Hindlimb muscle (tissue), 1 donor: ENCODE data around the gene R3HDM2. TPM values are rescaled to one million over a fixed set of nuclear protein-coding genes. Genes with fewer than 3 reads are reported as not detected.

ENCODE experiments used
- DNase-seq: peaks from one replicate; pipeline ENCODE4 v3.0.0-alpha.2; 2013
- polyA plus RNA-seq: library from polyadenylated mRNA; unstranded; fragments of 120-200 nt; gene quantifications from one replicate; pipeline ENCODE4 v1.2.1, GENCODE V29; 2013; ENCODE audit not compliant: insufficient read length

Gene R3HDM2
- polyA plus RNA-seq, 1 donor: 49.4 TPM

DNA sequence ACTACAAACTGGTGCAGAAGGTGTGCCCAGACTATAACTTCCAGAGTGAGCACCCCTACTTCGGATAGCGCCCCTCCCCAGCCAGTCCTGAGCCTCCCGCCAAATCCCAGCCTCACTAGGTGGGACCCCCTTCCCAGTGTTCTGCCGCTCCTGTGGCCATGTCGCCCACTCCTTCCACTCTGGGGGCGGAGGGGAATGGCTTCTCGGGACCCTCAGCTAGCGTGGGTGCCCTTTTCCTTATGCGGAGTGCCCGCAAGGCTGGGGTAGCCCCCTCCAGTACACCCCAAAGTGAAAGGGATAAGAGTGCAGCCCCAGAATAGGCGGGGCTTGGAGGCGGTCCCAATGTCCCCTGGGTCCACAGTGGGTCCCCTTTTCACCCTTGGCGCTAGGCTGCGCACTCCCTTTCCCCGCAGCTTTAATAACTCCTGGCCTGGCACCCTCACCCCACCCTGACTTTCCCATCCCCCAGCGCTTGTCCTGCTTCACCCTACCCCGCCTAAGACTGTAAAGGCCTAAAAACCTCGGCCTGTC is 205.1 kb downstream of the R3HDM2 start:
- DNase-seq: no peak

- DNase-seq: no peak
These were observed 205.7 kb downstream of the R3HDM2 start for GRCh38 chr12:57224973-57225679.

DNA sequence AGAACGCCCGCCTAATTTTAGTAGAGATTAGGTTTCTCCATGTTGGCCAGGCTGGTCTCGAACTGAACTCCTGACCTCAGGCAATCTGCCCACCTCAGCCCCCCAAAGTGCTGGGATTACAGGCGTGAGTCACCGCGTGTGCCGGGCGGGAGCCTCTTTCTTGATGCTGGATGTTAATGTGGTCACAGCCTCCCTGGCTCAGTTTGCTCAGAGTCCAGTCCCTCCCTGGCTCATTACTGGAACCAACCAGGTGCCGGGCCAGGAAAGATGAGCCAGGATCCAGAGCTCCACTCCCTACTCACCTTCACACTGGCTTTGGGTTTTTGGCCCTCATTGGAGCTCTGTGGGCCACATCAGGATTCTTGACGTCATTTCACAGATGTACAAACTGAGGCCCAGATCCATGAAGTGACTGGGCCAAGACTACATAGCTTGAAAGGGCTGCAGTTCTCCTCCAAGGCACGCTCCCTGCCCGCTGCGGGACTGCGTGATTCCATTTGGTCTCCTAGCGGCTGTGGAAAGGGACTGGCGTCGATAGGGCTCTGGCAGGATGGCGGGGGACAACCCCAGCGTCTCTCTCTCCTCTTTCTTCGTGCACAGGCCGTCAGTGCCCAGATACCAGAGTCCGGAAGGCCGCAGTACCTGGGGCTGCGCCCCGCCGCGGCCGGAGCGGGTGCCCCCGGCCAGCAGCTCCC is 206.4 kb downstream of the R3HDM2 start:
- no peak for DNase-seq

DNA sequence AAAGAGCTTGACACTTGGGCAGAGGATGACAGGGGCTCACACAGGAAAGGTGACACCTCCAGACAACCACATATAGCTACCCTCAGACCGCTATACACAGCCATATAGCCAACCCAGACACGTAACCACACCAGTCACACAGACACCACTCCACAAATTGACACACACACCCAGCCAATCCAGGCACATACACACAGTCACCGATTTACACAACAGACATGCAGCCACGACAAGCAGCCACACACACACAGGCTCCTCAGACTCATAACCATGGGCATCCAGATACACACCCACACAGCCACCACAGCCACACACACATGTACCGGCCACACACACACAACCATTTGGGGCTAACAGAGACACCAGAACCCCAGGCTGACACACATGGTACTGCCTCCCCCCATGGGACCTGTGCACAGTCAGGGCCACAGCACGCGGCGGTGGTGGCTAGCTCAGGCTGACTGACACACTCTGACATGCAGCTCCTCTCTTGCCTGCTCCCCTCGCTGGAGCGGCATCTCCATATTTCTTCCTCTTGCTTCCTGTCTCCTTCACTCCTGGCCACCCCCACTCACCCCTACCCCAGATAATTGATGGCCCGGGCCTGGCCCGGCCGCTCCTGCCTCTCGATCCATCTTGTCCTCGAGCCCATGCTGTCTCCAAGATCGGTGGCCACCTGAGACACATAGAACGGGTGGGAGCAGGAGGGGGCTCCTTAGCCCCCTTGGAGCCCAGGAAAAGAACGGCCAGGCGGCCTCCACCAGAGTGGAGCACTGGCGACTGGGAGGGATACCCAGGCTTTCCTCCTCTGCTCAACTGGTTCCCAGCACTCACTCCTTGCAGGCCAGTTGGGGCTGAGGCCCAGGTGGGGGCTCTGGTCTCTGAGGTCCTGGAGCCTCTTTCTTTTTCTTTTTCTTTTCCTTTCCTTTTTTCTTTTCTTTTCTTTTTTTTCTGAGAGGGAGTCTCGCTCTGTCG is 207.4 kb downstream of the R3HDM2 start:
- DNase-seq: no peak

DNA sequence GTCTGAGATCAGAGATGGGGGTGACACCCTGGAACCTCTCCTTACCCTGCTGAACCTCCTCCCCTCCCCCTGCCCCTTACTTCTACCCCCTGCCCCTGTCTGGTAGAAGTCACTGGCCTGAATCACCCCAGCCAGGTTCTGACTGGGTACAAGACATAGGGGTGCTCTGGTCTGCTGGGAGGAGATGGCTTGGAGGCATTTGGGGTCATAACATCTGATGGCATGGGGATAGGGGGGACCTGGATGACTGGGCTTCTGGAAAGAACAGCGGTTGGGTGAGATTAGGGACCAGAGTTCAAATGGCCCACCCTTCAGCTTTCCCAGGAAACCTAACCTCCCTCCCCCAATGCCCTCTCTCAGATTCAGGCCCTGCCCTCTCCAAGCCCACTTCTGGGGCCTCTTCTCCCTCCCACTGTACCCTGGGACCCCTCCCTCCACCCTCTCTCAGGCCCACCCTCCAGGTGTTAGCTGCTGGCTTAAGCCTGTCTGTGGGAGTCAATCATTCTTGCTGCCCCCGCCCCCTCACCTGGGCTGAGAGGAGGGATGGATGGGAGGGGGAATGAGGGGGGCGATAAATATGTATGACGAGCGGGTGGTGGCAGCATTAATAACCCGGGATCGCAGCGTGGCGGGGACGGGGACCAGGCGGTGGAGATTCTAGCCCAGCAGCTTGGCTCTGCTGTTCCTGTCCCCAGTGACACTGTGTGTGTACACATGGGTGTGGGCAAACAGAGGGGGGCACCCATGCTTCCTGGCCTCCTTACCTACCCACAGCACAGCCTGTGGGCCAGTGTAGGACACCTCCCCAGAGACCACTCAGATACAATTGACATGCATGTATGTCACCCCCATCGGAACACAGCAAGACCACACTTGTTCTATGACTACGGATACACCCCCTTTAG is 208.3 kb downstream of the R3HDM2 start:
- DNase-seq: no peak

- no peak for DNase-seq
These were observed 209.5 kb downstream of the R3HDM2 start for GRCh38 chr12:57221169-57221917.

GRCh38 chr12:57220770-57221168 is 210.1 kb downstream of the R3HDM2 start:
- DNase-seq: no peak

GRCh38 chr12:57219993-57220754 is 210.7 kb downstream of the R3HDM2 start:
- no peak for DNase-seq

- no peak for DNase-seq
These were observed 211.4 kb downstream of the R3HDM2 start for GRCh38 chr12:57219205-57219992.

DNA sequence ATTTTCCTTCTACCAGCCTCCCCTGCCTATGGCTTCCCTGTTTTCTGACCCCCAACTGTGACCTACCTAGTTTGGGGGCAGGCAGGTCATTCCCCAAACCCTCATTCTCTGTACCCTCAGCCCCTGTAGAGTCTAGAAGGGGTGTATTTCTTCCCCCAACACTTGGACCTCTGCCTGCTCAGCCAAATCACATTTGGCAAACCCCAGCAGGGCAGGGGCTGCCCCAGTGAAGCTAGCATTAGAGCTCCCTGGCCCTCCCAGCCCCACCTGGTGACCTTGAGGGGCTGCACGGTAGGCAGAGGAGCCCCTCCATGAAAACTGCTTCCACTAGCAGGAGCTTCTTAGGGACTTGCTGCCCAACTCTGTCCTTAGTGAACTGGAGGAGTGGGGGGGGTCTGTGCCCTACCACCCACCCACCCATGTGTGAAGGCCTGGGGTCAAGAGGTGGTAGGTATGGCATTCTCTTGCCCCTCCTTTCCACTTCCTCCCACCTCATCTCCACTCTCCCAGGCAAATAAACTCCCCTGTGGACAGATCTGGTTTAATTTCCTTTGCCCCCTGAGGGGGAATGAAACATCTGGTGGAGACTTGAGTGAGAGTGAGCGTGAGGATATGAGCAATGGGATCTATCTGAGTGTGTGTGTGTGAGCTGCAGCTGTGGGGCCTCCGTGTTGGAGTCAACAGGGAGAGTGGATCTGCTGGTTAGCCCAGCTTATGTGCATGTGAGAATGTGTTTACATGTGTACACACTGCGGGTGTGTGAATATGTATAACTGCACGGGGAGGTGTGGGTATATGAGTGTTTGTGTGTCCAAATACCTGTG is 212.6 kb downstream of the R3HDM2 start:
- no peak for DNase-seq

GRCh38 chr12:57216921-57217879 is 213.6 kb downstream of the R3HDM2 start:
- DNase-seq: no peak

DNA sequence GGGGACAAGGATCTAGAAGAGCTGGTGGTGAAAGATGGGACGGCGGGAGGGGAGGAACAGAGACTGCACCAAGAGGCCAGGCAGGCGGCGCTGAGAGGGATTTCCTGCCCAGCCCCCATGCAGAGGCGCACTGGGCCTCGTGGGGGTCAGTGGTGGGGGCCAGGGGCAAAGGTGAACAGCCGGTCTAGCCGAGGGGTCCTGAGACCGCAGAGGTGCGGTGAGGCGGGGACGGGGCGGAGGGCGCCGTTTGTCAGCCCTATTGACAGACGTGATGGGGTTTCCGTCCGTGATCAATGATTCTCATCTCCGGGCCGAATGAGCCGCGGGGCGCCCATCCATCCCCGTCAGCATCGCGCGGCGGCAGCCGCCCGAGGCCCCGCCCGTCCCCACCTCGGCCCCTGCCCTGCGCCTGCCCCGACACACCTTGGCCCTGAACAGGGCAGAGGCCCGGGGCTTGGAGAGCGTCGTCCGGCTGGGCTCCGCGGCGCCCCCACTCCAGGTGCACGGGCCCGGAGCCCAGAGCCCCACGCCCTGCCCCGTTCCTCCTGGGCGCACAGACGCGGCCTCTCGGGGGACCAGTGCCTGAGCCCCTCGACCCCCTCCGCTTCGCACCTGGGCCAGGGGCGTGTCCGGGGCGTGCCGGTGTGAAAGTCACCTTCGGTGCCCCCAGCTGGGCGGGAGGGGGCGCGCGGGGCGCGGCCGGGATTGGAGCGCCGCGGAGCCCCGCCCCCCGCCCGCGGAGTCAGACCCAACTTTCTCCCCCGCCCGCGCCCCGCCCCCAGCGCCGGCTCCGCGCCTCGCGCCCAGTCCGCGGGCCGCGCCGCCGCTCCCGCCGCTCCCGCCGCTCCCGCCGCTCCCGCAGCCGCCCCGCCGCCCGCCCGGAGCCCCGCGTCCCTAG is 214.6 kb downstream of the R3HDM2 start, which contains the start of gene NXPH4:
Gene NXPH4 (plus strand): TSS at position 781 of the 898 bp plus-strand sequence. CDS start 176 bp downstream, outside the sequence.
- no peak for DNase-seq

DNA sequence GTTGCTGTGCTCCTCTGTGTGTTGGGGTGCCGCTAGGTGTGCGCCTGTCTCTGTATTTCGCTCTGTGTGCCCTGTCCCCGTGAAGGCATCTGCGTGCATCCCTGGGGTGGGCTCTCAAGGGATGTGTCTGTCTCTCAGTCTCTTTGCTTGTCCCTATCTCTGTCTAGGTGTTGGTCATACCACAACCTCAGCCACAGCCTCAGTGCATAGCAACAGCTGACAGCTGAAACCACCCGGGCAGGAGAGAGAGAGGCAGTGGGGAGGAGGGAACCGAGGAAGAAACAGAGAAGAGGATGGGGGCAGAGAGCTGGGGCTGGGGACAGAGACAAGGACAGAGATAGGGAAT is 215.2 kb downstream of the R3HDM2 start:
- DNase-seq: no peak

DNA sequence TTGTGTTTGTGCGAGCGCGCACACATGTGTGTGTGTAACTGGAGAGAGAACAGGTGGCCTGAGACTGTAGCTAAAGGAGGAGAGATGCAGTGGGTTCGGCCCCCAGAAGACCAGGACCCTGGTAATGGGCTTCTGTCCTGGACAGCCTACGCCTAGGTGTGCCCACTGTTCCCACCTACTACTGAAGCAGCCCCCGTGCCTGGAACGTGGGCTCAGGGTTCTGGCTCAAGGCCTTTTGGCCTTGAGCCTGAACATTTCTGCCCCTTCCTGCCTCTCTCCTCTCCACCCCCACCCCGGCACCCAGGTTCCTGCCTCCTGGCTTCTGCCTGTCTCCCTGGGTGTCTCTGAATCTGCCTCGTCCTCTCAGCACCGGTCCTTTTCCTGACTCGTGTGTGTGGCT is 215.8 kb downstream of the R3HDM2 start:
- no peak for DNase-seq

GRCh38 chr12:57214398-57214781 is 216.5 kb downstream of the R3HDM2 start:
- no peak for DNase-seq
